ENCODE data around the gene SNRPA. TPM values are rescaled to one million over a fixed set of nuclear protein-coding genes. Genes with fewer than 3 reads are reported as not detected.

The SNRPA gene
- polyA plus RNA-seq, 1 of the 3 experiments (the other 2 are of a cell fraction), result 121 TPM

- H3K79me2 ChIP-seq (ENCODE audit: insufficient read depth), result peaks cover 33% of the 10 kb centered on the region
- 0 out of 2 replicates have a peak overlapping the region, but pooled peaks have one; percentile 84 for H3K4me2 ChIP-seq
- no peaks in the 10 kb centered on the region for H3K27me3 ChIP-seq (ENCODE audit: insufficient read depth)
- H3K9ac ChIP-seq, result no peak overlapping the region; the same call in 1 of the 2 replicates
- peak overlapping the region; percentile 84 to 89; a peak in 3 of 4 replicates for H3K27ac ChIP-seq (ENCODE audit: low read depth in 2 of 2, low read length in 1 of 2)
- ChIA-PET CTCF (interaction anchor here (0.6 to 3.7 kb wide), 6 partner anchors 9 to 134 kb away, joined by 3 to 20 read pairs (median 10); partner anchors contain the start of gene RAB4B), POLR2A (interaction anchor here (0.9 to 3.6 kb wide), 3 partner anchors 19 to 107 kb away, joined by 5 to 31 read pairs (median 11); partner anchors contain the start of genes ACTMAP, NUMBL, RAB4B and SNRPA)
- peaks cover 21 to 26% of the 10 kb centered on the region in 2 experiments; a peak in 2 of 4 replicates for H3K4me1 ChIP-seq (ENCODE audit: control insufficient read depth in 1 of 2, insufficient read depth in 2 of 2, low read depth in 1 of 2, low read length in 1 of 2)
- H3K9me2 ChIP-seq, result no peaks in the 10 kb centered on the region
- no peak overlapping the region for H3K4me3 ChIP-seq (ENCODE audit: low read depth in 2 of 2, low read length in 1 of 2)
- DNase-seq, result no peak
- no peak overlapping the region for H2AFZ ChIP-seq (ENCODE audit: low read depth)
- H4K20me1 ChIP-seq (ENCODE audit: insufficient read depth), result peaks cover 28% of the 10 kb centered on the region
- 95% methylated on average over 10 of the region's 14 CpGs for WGBS (ENCODE audit: low lambda C conversion rate)
- peaks cover 13 to 15% of the 10 kb centered on the region in 2 experiments for H3K36me3 ChIP-seq (replicated peaks in 1 of 2; ENCODE audit: control insufficient read depth in 1 of 2, insufficient read depth in 2 of 2, low read length in 1 of 2)
- TF ChIP-seq JUND (IDR thresholded peaks at IDR 0.05), result no peak
- no peak for TF ChIP-seq NFIC (IDR thresholded peaks at IDR 0.05; ENCODE audit: borderline replicate concordance)
- no peak for TF ChIP-seq CHD2 (IDR thresholded peaks at IDR 0.05; ENCODE audit: low read length, partially characterized antibody)
- TF ChIP-seq MAX (IDR thresholded peaks at IDR 0.05; ENCODE audit: low read depth), result no peak
- no peak for TF ChIP-seq REST (IDR thresholded peaks at IDR 0.05; ENCODE audit: low read depth, low read length)
- TF ChIP-seq POLR2AphosphoS5 (IDR thresholded peaks at IDR 0.05; ENCODE audit: low read depth, low read length), result no peak
- no peak for TF ChIP-seq CTCF (IDR thresholded peaks at IDR 0.05)
- no peak for TF ChIP-seq SMC3 (IDR thresholded peaks at IDR 0.05; ENCODE audit: low read depth, low read length)
- no peak for TF ChIP-seq EP300 (IDR thresholded peaks at IDR 0.05; ENCODE audit: borderline replicate concordance in 1 of 2, low read depth in 1 of 2, low read length in 1 of 2)
- no peak for TF ChIP-seq RAD21 (IDR thresholded peaks at IDR 0.05; ENCODE audit: low read length)
- no peak for TF ChIP-seq FOXM1 (IDR thresholded peaks at IDR 0.05; ENCODE audit: low read depth)
- no peak for TF ChIP-seq MXI1 (IDR thresholded peaks at IDR 0.05; ENCODE audit: low read depth, low read length)
- no peak for TF ChIP-seq ZBTB33 (IDR thresholded peaks at IDR 0.05; ENCODE audit: borderline replicate concordance, low read depth)
- TF ChIP-seq ELF1 (IDR thresholded peaks at IDR 0.05), result no peak
- no peak for TF ChIP-seq FOSL2 (IDR thresholded peaks at IDR 0.05; ENCODE audit: borderline replicate concordance, low read depth)
- no peak for TF ChIP-seq YY1 (IDR thresholded peaks at IDR 0.05; ENCODE audit: low read depth)
- H3K9me3 ChIP-seq, result no peaks in the 10 kb centered on the region
- peaks cover 9% of the 10 kb centered on the region for H3F3A ChIP-seq (replicated peaks; ENCODE audit: insufficient read depth)
Measured at GRCh38 chr19:40797166-40797962, 46.4 kb downstream of the SNRPA start.
